NCI-H1105 (cell line): ENCODE measurements around the gene RAB9B.

Source experiments
- DNase-seq: peaks from one replicate; lab custom pipeline; 2025; lab: John Stamatoyannopoulos, UW

RAB9B gene

GRCh38 chrX:103811858-103812257 lies 20.2 kb downstream of the RAB9B start:
- no peak for DNase-seq

- no peak for DNase-seq
These were observed 25.1 kb downstream of the RAB9B start for GRCh38 chrX:103806862-103807474.

GRCh38 chrX:103805860-103806259 lies 26.2 kb downstream of the RAB9B start:
- DNase-seq: no peak

- no peak for DNase-seq
These were observed 31.7 kb downstream of the RAB9B start for GRCh38 chrX:103800318-103800717.

GRCh38 chrX:103797691-103798090 lies 34.4 kb downstream of the RAB9B start:
- no peak for DNase-seq

- no peak for DNase-seq
These were observed 37.9 kb downstream of the RAB9B start for GRCh38 chrX:103794119-103794518.

GRCh38 chrX:103793545-103793940 lies 38.5 kb downstream of the RAB9B start:
- DNase-seq: no peak

GRCh38 chrX:103792916-103793544 lies 39.0 kb downstream of the RAB9B start:
- DNase-seq: no peak

GRCh38 chrX:103791826-103792485 lies 40.1 kb downstream of the RAB9B start:
- no peak for DNase-seq

GRCh38 chrX:103791228-103791627 lies 40.8 kb downstream of the RAB9B start:
- DNase-seq: no peak

- no peak for DNase-seq
These were observed 43.1 kb downstream of the RAB9B start for GRCh38 chrX:103789004-103789403.

GRCh38 chrX:103783971-103784370 lies 48.1 kb downstream of the RAB9B start:
- no peak for DNase-seq

- DNase-seq: no peak
These were observed 48.9 kb downstream of the RAB9B start for GRCh38 chrX:103783196-103783595.

GRCh38 chrX:103782640-103783039 lies 49.4 kb downstream of the RAB9B start:
- no peak for DNase-seq

GRCh38 chrX:103781706-103782105 lies 50.4 kb downstream of the RAB9B start:
- DNase-seq: no peak

GRCh38 chrX:103781062-103781402 lies 51.0 kb downstream of the RAB9B start:
- no peak for DNase-seq

- no peak for DNase-seq
These were observed 51.6 kb downstream of the RAB9B start for GRCh38 chrX:103780336-103781061.

- DNase-seq: peak; percentile 68
These were observed 52.8 kb downstream of the RAB9B start for GRCh38 chrX:103779141-103779789.

GRCh38 chrX:103776546-103776945 lies 55.5 kb downstream of the RAB9B start, which contains the start of gene PLP1:
Gene PLP1 (plus strand): TSS chrX:103776840. CDS start chrX:103776996, 156 bp downstream.
- DNase-seq: no peak

GRCh38 chrX:103774070-103774642 lies 57.9 kb downstream of the RAB9B start:
- DNase-seq: no peak

- DNase-seq: no peak
These were observed 58.6 kb downstream of the RAB9B start for GRCh38 chrX:103773445-103773844.
